OCI-LY3 (cell line): ENCODE data around the gene WWOX.

Experiments used
- CTCF ChIP-seq: fragments of 200-600, 300-600 bp; sonication (generic); IDR thresholded peaks from 2 replicates; pipeline ENCODE4 v1.5.1; 2014; ENCODE audit warnings: antibody characterized with exemption, low read length, low read depth
- EZH2phosphoT487 ChIP-seq: fragments of 200-600 bp; shearing (Covaris generic); IDR thresholded peaks from 2 replicates; pipeline ENCODE4 v1.6.1; 2018; ENCODE audit warnings: antibody characterized with exemption, mixed run types, low read depth

GRCh38 chr16:78576941-78577340, 477.5 kb downstream of the WWOX start:
- TF ChIP-seq CTCF (no peak), EZH2phosphoT487 (no peak)
